ENCODE data around the gene BRI3. TPM values are rescaled to one million over a fixed set of nuclear protein-coding genes. Genes with fewer than 3 reads are reported as not detected.

Gene BRI3
- total RNA-seq, 1 donor from 2014 or later, result 125 TPM

DNA sequence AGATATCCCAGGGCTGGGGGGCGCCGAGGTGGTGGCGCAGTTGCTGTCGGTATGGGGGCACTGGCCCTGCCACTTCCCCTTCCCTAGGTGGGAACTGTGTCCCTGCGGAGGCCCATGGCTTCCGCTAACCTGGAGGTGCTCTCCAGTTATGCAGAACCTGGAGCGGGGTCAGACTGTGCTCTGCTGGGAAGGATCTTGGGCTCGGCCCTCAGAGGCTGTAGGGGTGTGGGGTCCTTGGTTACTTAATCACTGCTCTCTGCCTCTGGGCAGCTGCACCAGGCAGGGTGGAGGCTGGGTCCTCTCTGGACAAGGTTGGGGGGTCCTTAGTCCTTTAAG lies 2.4 kb downstream of the BRI3 start:
- DNase-seq (ENCODE audit: low spot score, unreplicated experiment), result no peak
- TF ChIP-seq, protein P1, sequence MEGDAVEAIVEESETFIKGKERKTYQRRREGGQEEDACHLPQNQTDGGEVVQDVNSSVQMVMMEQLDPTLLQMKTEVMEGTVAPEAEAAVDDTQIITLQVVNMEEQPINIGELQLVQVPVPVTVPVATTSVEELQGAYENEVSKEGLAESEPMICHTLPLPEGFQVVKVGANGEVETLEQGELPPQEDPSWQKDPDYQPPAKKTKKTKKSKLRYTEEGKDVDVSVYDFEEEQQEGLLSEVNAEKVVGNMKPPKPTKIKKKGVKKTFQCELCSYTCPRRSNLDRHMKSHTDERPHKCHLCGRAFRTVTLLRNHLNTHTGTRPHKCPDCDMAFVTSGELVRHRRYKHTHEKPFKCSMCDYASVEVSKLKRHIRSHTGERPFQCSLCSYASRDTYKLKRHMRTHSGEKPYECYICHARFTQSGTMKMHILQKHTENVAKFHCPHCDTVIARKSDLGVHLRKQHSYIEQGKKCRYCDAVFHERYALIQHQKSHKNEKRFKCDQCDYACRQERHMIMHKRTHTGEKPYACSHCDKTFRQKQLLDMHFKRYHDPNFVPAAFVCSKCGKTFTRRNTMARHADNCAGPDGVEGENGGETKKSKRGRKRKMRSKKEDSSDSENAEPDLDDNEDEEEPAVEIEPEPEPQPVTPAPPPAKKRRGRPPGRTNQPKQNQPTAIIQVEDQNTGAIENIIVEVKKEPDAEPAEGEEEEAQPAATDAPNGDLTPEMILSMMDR (IDR thresholded peaks at IDR 0.05; ENCODE audit: unreplicated experiment), result no peak
- H3K4me1 Mint-ChIP-seq (ENCODE audit: low read depth), result peaks cover 30% of the 10 kb centered on the region
- no peaks in the 10 kb centered on the region for H3K9me3 Mint-ChIP-seq (ENCODE audit: low read depth)
- H3K4me3 Mint-ChIP-seq (ENCODE audit: low read depth), result peak overlapping the region; percentile 29
- H3K36me3 Mint-ChIP-seq (ENCODE audit: insufficient read depth), result peaks cover 7% of the 10 kb centered on the region
- H3K27ac Mint-ChIP-seq, result no peak overlapping the region
- no peaks in the 10 kb centered on the region for H3K27me3 Mint-ChIP-seq

DNA sequence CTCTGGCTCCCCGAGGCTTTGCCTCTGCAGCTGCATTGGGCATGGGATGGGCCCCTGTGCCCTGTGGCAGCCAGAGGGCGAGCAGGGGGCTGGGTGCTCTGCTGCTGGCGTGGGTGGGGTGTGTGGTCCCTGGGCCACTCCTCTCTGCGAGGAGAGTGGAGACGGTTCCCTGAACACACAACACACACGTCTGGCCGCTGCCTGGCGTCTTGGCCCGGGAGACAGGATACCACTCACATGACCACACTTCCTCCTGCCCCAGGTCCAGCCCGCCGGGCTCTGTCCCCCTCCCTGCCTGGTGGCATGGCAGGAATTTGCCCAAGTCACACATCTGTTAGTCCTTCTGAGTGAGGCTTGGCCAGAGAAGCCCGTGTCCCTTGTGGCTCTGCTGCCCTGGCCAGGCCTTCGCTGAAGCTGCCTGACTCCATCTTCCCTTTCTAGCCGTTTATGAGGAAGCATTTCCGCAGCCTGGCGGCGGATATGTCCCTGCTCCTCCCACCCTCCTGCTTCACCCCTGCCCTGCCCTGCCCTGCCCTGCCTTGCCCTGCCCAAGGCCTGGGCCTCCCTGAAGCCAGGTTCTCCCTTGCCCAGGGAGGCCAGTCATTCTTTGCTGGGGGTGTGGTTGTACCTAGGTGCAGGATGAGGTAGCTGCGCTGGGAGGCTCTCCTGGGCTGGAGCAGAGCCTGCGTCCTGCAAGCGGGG lies 3.0 kb downstream of the BRI3 start:
- Mint-ChIP-seq H3K9me3 (ENCODE audit: low read depth) (no peaks in the 10 kb centered on the region), H3K27me3 (no peaks in the 10 kb centered on the region), H3K36me3 (ENCODE audit: insufficient read depth) (peaks cover 7% of the 10 kb centered on the region), H3K27ac (peak overlapping the region; percentile 83), H3K4me3 (ENCODE audit: low read depth) (peak overlapping the region; percentile 38), H3K4me1 (ENCODE audit: low read depth) (peaks cover 30% of the 10 kb centered on the region)
- DNase-seq (ENCODE audit: low spot score, unreplicated experiment), result no peak
- TF ChIP-seq, protein P1 (IDR thresholded peaks at IDR 0.05; ENCODE audit: unreplicated experiment), result no peak

GRCh38 chr7:98285157-98286092 lies 3.9 kb downstream of the BRI3 start:
- H3K4me1 Mint-ChIP-seq (ENCODE audit: low read depth), result peaks cover 30% of the 10 kb centered on the region
- DNase-seq (ENCODE audit: low spot score, unreplicated experiment), result no peak
- TF ChIP-seq, protein P1 (IDR thresholded peaks at IDR 0.05; ENCODE audit: unreplicated experiment), result no peak
- H3K36me3 Mint-ChIP-seq (ENCODE audit: insufficient read depth), result peaks cover 7% of the 10 kb centered on the region
- no peaks in the 10 kb centered on the region for H3K9me3 Mint-ChIP-seq (ENCODE audit: low read depth)
- H3K27me3 Mint-ChIP-seq, result no peaks in the 10 kb centered on the region
- H3K27ac Mint-ChIP-seq, result no peak overlapping the region
- H3K4me3 Mint-ChIP-seq (ENCODE audit: low read depth), result peak overlapping the region; percentile 11

GRCh38 chr7:98286093-98286539 lies 4.6 kb downstream of the BRI3 start:
- DNase-seq (ENCODE audit: low spot score, unreplicated experiment), result no peak
- TF ChIP-seq, protein P1 (IDR thresholded peaks at IDR 0.05; ENCODE audit: unreplicated experiment), result no peak
- peak overlapping the region; percentile 45 for H3K27ac Mint-ChIP-seq
- H3K9me3 Mint-ChIP-seq (ENCODE audit: low read depth), result no peaks in the 10 kb centered on the region
- peaks cover 30% of the 10 kb centered on the region for H3K4me1 Mint-ChIP-seq (ENCODE audit: low read depth)
- peaks cover 9% of the 10 kb centered on the region for H3K36me3 Mint-ChIP-seq (ENCODE audit: insufficient read depth)
- no peak overlapping the region for H3K4me3 Mint-ChIP-seq (ENCODE audit: low read depth)
- no peaks in the 10 kb centered on the region for H3K27me3 Mint-ChIP-seq

GRCh38 chr7:98286701-98287485 lies 5.4 kb downstream of the BRI3 start:
- H3K4me3 Mint-ChIP-seq (ENCODE audit: low read depth), result no peak overlapping the region
- H3K27me3 Mint-ChIP-seq, result no peaks in the 10 kb centered on the region
- H3K27ac Mint-ChIP-seq, result peak overlapping the region; percentile 45

More at GRCh38 chr7:98286701-98287485, 5.4 kb downstream of the BRI3 start:
- H3K36me3 Mint-ChIP-seq (ENCODE audit: insufficient read depth), result peaks cover 13% of the 10 kb centered on the region
- no peaks in the 10 kb centered on the region for H3K9me3 Mint-ChIP-seq (ENCODE audit: low read depth)
- TF ChIP-seq, protein P1 (IDR thresholded peaks at IDR 0.05; ENCODE audit: unreplicated experiment), result no peak
- DNase-seq (ENCODE audit: low spot score, unreplicated experiment), result no peak
- H3K4me1 Mint-ChIP-seq (ENCODE audit: low read depth), result peaks cover 31% of the 10 kb centered on the region
